GM19025 (cell line): ENCODE measurements around the gene IGIP.
A peak's percentile ranks its signal among the peaks of the same experiment; 100 is the strongest.

Experiments
- ATAC-seq: cut with Tn5 transposase; IDR thresholded peaks from one replicate; pipeline ENCODE4 v1.9.1; 2021; ENCODE audit warnings: mild to moderate bottlenecking, low read depth, moderate library complexity; ENCODE audit not compliant: unreplicated experiment

Gene IGIP

DNA sequence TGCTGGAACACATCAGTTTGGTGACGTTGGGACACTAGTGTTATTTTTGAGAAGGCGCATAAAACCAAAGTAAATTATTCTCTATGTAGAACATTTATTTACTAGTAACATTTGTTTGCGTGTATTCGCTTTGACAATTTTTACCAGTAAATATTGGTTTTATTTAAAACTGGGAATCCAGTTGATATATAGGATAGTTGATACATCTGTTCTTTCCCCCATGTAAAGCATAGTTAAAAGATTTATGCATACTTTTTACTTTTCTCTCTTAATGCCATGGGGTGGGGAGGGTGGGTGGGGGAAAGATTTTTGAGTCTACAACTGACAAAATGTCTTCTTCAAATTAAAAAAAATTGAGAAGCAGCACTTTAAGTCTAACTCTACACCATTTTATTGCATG, at the start of gene IGIP:
Gene IGIP (plus strand): TSS at position 301 of the 400 bp plus-strand sequence. CDS start 2,540 bp downstream, outside the sequence.
- ATAC-seq: no peak

DNA sequence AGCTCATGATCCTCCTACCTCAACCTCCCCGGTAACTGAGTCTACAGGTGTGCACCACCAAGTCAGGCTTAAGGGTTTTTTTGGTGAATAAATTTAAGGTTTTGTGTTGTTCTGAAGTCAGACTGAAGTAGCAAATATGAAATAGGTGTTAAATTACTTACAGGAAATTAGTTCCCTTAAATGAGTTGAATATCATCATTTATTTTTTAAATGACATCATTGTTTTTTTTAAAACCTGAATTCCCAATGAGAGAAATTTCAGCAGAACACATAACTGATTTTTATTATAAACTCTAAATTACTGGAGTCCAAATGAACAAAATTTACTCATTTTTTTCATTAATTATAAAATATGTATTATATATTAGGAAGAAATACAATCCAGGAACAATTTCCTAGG, 49.6 kb upstream of the IGIP start:
- no peak for ATAC-seq

DNA sequence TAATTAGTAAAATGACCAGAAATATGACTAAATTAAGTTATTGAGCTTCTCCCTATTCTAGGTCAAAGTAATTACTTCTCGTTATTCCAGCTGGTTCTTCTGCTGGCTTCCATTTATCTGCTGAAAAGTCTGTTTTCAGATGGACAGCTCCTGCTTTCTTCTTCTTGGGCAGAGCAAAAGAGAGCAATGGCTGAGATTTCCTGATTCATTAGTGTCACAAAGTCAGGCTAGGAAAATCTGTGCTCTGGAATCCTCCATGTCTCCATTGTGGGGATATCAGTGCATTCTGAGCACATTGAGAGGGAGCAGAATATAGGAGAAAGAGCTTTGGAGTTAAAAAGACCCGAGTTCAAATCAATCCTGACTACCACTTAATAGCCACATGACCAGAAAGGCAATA, 48.9 kb upstream of the IGIP start:
- no peak for ATAC-seq

DNA sequence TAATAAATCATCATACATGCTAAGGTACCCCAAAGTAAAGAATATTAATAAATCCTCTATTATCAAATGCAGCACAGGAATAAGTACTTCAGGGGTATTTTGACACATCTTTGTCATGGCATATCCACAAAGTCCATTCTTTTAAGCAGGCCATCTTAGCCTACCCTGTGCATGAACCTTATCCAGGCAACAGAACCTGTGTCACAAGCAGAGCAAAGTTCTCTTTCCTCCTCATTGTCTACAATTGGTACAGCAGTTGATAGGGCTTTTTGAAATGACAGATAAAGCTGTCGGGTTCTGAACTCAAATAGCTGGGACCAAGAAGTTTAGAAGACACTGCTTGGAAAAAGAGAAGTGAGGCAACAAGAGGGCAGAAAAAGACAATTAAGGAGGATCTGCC, 42.6 kb upstream of the IGIP start:
- no peak for ATAC-seq

DNA sequence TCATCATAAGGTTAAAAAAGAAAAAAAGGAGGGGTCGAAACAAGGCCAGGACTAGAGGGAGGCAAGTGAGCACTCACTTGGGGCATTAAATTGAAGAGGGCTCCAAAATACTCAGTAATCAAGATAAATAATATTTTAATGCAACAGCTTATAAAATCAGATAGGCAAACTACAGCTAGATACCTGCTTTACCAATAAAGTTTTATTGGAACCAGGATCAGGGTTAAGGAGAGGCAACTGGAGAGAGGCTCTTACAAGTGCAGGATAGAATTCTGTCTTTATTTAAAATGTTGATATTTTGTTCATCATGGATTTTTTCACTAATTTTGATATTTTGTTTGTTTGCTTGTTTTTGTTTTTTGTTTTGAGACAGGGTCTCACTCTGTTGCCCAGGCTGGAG, 42.1 kb upstream of the IGIP start:
- no peak for ATAC-seq

DNA sequence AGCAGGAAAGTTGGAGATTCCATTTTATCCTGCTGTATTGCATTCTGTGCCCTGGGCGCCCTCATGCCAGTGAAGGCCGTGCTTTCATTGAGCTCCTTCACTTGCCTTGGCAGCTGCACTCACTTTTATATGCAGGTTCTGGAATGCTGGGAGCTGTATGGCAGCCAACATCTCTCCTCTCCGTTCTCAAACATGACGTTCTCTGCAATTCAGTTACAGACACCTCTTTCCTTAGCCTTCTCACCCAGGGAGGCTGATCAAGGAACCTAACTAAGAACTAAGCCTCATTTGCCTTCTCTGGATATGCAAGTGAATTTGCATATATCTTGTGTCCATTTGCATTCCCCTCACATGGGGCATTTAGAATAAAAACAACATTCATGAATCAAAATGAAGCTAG, 41.2 kb upstream of the IGIP start:
- no peak for ATAC-seq

DNA sequence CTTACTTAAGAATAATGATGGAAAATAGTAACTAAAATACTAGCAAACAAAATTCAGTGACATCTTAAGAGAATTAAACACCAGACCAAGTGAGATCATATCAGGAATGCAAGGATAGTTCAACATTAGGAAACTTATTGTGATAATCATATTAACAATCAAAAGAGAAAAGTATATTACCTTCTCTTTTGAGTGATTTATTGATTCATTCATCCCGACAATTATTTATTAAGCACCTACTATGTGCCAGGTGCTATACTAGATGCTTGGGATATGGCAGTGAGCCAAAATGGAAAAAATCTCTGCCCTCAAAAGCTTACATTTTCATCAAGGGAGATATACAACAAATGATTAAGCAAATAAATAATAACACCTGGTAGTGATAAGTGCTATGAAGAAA, 35.5 kb upstream of the IGIP start:
- ATAC-seq: no peak

DNA sequence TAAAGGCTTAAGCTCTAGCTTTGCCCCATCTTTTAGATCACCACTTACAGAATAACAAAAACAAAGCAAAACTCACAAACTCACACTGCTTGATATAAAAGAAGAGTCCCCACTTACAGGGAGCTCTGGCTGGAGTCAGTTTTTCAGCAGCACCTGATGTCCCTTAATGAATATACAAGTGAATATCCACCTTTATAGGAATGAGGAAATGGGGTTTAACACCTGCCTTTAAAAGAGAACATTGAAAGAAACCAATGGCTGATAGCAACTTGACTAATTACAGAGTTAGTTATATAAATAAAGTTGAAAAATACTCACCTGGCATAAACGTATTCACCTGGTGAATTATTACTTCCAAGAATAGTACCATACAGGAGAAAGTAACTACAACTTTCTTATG, 32.6 kb upstream of the IGIP start:
- no peak for ATAC-seq

DNA sequence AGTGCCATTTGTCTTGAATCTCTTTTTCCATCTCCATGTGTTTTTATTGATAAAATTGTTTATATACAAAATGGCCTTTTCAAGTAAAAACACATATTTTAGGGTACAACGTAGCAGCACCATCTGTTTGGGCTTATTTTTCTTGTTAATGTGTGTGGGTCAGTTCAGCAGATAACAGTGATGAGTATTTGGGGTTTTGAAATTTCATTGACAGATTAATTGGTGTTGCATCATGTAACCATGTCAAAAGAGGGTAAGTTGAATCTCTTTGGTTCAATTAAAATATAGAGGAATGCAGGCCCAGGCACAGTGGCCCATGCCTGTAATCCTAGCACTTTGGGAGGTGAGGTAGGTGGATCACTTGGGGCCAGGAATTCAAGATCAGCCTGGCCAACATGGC, 31.9 kb upstream of the IGIP start:
- ATAC-seq: no peak

DNA sequence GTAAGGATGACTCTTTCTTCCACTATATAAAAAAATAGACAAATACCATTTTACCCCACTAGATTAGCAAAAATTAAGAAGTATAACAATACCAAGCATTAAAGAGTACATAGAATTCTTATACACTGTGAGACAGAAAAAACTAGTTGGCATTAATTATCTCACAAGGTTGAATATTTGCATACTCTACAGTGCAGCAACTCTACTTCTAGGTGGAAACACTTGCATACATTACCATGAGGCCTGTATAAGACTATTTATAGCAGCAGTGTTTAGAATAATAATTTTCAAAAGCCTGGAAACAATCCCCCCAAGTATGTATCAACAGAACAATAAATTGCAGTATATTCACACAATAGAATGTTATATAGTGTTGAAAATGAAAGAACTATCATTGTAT, 30.8 kb upstream of the IGIP start:
- no peak for ATAC-seq

DNA sequence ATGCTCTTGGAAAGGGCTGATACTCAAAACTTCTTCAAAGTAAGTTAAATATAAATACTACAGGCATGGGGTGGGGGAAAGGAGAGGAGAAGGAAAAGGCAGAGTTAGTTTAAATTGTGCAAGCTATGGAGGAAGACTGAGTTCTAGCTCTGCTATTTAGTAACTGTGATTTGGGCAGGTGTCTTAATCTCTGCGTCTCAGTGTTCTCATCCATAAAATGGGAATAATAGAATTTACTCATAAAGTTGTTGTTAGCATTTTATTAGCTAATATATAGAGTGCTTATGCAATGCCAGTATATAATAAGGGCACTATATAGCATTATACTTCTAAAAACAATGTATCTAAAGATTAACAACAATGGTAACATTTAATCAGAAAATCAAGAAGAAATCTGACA, 24.6 kb upstream of the IGIP start:
- no peak for ATAC-seq

DNA sequence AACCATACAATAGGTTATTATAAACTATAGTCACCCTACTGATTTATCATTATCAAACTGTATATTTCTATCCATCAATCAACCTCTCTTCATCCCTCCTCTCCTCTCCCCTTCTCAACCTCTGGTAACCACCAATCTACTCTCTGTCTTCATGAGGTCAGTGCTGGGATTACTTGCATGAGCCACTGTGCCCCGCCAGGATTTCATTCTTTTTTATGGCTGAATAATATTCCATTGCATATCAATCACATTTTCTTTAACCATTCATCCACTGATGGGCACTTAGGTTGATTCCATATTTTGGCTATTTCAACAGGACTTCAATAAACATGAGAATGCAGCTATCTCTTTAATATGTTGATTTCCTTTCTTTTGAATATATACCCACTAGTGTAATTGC, 22.6 kb upstream of the IGIP start:
- no peak for ATAC-seq

DNA sequence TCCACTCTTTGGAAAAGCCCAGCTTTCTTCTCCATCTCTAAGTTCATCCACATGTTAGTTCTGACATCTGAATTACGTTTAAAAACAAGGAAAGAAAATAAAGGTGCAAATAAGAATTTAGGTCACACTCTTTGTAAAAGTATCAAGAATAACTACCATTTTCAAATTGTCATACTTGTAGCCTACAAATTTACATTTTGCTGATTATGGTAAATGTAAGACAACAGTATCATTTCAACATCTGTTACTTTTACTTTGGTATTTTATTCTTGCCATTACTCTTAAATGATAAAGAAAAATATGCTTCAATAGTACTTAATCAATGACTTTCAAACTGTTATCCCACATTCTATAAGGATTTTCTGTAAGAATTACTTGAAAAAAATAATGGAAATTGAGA, 21.6 kb upstream of the IGIP start:
- ATAC-seq: no peak

DNA sequence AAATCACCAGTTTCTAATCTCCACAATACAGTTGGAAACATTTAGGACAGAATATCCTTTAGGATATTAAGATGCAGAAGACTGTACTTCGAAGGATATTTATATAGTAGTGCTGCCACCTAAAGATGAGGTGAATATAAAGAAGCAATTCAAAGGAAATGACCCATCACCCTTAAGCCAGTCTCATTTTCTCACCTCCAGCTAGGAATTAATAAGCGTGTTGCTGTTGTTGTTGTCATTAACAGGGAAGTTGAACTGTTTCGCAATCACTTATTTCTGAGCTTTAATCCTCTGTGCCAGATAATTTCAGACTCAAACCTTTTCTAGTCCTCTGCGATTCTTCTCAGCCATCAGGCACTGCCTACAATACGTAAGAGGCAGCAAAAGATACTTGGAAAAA, 19.6 kb upstream of the IGIP start:
- no peak for ATAC-seq

DNA sequence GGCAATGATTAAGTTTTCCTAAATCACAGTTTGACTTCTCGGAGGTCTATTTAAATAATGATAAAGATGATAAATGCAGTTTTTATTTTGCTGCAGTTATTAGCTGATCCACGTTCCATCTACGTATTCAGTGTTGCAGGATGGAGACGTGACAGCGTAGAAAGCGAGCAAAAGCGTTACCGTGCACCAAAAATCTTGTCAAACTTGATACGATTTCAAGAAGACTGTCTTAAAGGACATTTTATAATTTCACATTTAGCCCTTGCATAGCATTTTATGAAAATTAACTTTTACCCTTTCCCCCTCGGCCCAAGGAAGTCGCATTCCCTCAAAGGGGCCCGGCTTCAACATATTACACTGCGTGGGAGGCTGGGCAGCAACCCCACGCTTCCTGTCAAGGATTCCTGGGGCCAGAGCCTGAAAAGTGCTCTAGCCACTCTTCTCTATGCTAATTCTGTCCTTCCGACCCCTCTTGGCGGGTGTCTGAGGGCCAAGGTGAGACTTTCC, 18.9 kb upstream of the IGIP start:
- no peak for ATAC-seq

DNA sequence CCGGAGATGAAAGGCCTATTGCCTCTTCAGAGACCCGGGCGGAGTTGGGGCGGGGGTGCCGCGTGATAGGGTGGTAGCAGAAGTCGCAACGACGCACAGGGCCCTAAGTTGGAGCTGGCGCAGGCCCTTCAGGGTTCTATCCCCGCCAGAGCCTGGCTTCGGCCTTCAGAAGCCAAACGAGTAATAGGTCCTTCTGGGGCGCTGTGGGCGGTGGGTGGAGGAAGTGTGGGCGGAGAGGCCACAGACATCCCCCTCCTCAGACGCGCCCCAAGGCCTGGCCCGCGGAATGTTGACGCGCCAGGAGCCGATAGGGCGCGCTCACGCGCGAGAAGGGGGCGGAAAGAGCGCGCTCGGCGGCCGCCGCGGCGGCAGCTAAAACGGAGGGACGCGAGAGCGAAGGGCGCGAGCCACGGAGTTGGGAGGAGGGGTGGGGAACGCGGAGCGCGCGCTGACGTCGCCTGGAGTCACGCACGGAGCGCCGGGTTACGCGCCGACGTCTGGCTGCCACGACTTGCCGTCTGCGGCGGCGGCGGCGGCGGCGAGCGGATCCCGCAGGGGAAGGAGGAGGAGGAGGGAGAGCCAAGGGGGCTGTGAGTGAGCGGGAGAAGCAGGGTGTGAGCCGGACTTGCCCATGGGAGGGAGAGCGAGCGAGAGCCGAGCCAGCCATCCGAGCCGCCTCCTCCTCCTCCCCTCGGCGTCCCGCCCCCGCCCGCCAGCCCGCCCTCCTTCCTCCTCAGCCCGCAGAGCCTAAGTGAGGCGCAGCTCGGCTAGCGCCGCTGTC, 18.2 kb upstream of the IGIP start:
- ATAC-seq: peak; percentile 91

DNA sequence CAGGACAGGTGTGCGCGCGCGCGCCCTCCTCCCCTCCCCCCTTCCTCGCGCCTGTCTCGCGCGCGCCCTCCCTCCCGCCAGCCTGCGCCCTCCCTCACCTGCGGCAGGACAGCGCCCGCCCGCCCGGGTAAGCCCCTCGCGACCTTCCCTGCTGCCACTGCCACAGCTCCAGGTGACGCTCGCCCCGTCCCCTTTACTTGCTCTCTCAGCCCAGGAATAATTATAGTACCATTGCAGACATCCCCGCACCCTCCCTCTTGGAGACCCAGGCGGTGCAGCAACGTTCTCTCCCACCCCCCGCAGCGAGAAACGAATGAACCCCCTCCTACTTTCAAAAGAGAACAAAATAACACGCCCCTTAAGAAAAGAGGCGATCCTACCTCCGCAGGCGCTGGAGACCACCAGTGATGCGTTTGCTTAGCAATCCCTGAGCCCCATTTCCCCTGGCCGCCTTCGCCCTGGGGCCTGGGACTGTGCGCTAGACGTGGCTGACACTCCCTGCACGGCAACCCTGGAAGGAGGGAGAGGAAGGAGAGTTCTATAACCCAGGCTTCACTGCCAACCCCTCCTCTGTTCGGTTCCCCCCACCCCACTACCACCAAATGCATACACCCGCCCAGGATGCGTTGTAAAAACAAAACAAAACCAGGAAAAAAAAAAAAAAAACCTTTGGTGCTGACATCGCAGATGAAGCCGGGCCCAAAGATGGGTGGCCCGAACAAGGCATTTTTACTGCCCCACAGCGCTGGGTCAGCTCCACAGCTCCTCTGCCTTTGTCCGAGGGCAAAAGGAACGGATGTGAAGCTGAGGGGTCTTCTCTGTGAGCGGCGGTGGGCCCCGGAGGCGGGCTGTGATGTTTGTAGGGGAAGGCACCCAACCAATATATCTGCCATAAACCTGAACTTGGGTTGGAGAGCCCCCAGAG, 17.4 kb upstream of the IGIP start:
- no peak for ATAC-seq

DNA sequence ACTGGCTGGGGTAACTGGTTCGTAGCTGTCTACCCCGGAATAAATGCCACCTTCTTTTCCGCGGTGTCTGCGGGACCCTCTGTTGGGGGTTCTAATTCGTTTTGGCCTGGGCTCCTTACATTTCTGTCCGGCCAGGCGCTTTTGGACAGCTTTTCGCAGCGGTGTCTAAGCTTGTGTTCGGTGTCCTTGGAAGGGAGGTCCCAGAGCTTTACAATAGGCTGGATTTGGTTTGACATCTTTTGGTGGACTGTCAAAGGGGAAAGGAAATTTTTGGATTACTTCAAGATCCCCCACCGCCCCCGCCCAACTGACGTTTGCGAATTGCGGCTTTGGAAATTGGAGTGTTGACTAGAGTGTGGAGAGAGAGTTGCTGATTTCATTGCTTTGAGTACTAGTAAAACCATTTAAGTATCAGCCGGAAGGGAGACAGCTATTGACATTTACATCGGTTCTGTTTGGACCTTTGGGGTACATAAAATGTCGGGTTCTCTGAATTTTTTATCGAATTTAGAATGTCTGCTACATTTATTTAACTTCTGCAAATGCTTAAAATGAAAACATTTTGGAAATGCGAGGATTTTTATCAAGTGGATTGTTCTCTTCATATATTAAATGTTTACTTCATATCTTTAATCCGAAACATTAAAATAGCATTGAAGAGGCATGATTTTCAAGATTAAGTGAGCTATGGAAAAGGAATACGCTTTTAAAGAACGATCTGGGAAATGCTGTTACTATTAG, 16.5 kb upstream of the IGIP start:
- no peak for ATAC-seq

DNA sequence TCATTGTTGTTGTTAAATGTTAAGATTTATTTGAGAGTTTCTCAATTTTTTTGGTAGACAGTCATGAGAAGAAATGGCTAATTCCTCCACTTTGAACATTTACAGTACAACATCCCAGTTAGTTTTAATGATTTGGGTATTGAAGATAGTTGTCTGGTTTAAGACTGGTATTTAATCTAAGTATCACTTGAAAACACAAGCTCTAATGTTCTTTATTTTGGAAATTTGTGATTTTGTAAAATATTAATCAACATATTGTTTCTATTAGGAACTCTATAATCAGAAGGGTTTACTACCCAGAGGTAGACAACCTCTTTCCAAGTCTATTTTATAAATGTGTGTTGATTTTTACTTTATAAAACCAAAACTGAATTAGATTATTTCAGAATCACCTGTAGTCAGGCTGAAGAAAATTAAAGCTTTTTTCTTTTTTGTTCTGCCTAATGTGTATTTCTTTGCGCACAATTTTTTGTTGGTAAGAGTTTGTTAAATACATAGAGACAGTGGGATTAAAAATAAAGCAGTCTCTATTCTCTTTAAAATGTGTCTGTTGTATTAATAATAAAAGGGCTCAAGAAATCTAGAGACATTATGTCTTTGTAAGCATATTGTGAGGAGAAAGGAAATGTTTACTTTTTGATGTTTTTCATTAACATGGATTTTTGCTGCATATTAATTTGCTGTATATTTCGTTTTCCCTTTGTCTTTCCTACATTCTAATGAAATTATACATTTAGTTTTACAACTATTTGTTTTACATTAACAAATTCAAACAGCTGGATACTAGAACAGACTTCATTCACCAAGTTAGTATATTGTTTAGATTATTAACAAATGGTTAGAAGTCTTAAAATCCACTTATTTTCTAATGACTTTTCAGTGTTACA, 15.7 kb upstream of the IGIP start:
- ATAC-seq: no peak

DNA sequence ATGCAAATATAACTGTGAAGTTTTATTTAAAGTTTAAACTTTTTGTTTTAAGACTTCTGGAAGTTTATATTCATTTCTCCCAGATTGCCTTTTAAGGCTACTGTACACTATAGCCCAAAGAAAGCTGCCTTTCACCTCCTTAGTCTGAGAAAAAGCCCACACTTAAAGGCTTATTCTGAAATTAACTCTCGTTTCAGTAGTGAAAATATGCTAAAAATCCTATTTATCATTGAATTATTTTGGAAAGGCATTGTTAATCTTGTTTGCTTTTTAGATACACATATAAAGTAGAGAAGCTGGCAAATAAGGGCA, 15.1 kb upstream of the IGIP start:
- ATAC-seq: no peak
